MM.1S (cell line): ENCODE results near the gene OSBP2.

ENCODE experiments used
- DNase-seq: peaks from one replicate; pipeline ENCODE4 v3.0.0-alpha.2; 2015
- H2AFZ ChIP-seq: fragments of 300-600 bp; sonication (generic); 2 replicates; pipeline ENCODE4 v1.6.0; 2016; ENCODE audit warnings: antibody characterized with exemption, low read length
- H3F3A ChIP-seq: fragments of 300-600 bp; sonication (generic); 2 replicates; pipeline ENCODE4 v1.6.1; 2016; ENCODE audit warnings: mild to moderate bottlenecking, antibody characterized with exemption, low read length, moderate library complexity, mixed read lengths; ENCODE audit not compliant: insufficient read depth
- H3K27ac ChIP-seq: fragments of 300-600 bp; sonication (generic); 2 replicates; pipeline ENCODE4 v1.5.1; 2016; ENCODE audit warnings: mild to moderate bottlenecking, low read length
- H3K27me3 ChIP-seq: fragments of 300-600 bp; sonication (generic); replicated peaks from 2 replicates; pipeline ENCODE4 v1.6.0; 2016; ENCODE audit warnings: low read length; ENCODE audit not compliant: insufficient read depth
- H3K36me3 ChIP-seq: fragments of 300-600 bp; sonication (generic); replicated peaks from 2 replicates; pipeline ENCODE4 v1.6.1; 2016; ENCODE audit warnings: mild to moderate bottlenecking, low read length, mixed read lengths; ENCODE audit not compliant: insufficient read depth
- H3K4me1 ChIP-seq: fragments of 300-600 bp; sonication (generic); 2 replicates; pipeline ENCODE4 v1.6.1; 2016; ENCODE audit warnings: low read length, mixed read lengths
- H3K4me2 ChIP-seq: fragments of 300-600 bp; sonication (generic); 2 replicates; pipeline ENCODE4 v1.6.0; 2016; ENCODE audit warnings: low read depth, low read length
- H3K4me3 ChIP-seq: fragments of 300-600 bp; sonication (generic); 2 replicates; pipeline ENCODE4 v1.5.1; 2016; ENCODE audit warnings: low read length, mixed read lengths
- H3K79me2 ChIP-seq: fragments of 300-600 bp; sonication (generic); 2 replicates; pipeline ENCODE4 v1.6.1; 2016; ENCODE audit warnings: mixed run types, low read length, mixed read lengths
- H3K9ac ChIP-seq: fragments of 300-600 bp; sonication (generic); 2 replicates; pipeline ENCODE4 v1.6.1; 2016; ENCODE audit warnings: low read length, mixed read lengths
- H3K9me2 ChIP-seq: fragments of 300-600 bp; sonication (generic); replicated peaks from 2 replicates; pipeline ENCODE4 v1.6.1; 2016; ENCODE audit warnings: mild to moderate bottlenecking, low read length, mixed read lengths; ENCODE audit not compliant: insufficient read depth
- H3K9me3 ChIP-seq: fragments of 300-600 bp; sonication (generic); replicated peaks from 2 replicates; pipeline ENCODE4 v1.6.1; 2016; ENCODE audit warnings: mild to moderate bottlenecking, low read length, mixed read lengths; ENCODE audit not compliant: insufficient read depth
- H4K20me1 ChIP-seq: fragments of 300-600 bp; sonication (generic); 2 replicates; pipeline ENCODE4 v1.6.1; 2016; ENCODE audit warnings: mild to moderate bottlenecking, low read length, moderate library complexity, mixed read lengths; ENCODE audit not compliant: insufficient read depth
- CTCF ChIP-seq: fragments of 300-600 bp; sonication (generic); IDR thresholded peaks from 2 replicates; pipeline ENCODE4 v1.5.1; 2016; ENCODE audit warnings: antibody characterized with exemption, low read length, mixed read lengths
- EZH2 ChIP-seq: fragments of 300-600 bp; sonication (generic); optimal IDR thresholded peaks from 2 replicates; pipeline ENCODE3; 2017; ENCODE audit warnings: low read depth, mild to moderate bottlenecking, antibody characterized with exemption, low read length, mixed read lengths
- EZH2phosphoT487 ChIP-seq: fragments of 300-600 bp; sonication (generic); IDR thresholded peaks from 2 replicates; pipeline ENCODE4 v1.6.1; 2018; ENCODE audit warnings: antibody characterized with exemption, low read length

The OSBP2 gene

GRCh38 chr22:30887453-30887852 is 192.8 kb downstream of the OSBP2 start:
- Histone ChIP-seq H3K79me2 (no peaks in the 10 kb centered on the region), H3K9me3 (no peaks in the 10 kb centered on the region), H2AFZ (no peak overlapping the region), H3F3A (no peaks in the 10 kb centered on the region), H3K36me3 (no peaks in the 10 kb centered on the region), H3K27ac (no peak overlapping the region), H3K4me1 (no peaks in the 10 kb centered on the region), H3K27me3 (no peaks in the 10 kb centered on the region), H3K9ac (no peak overlapping the region), H3K4me2 (no peak overlapping the region), H4K20me1 (no peaks in the 10 kb centered on the region), H3K4me3 (no peak overlapping the region), H3K9me2 (no peaks in the 10 kb centered on the region)
- no peak for DNase-seq
- TF ChIP-seq CTCF (no peak), EZH2phosphoT487 (no peak), EZH2 (no peak)

GRCh38 chr22:30887861-30888260 is 193.2 kb downstream of the OSBP2 start:
- Histone ChIP-seq H3K9ac (no peak overlapping the region), H2AFZ (no peak overlapping the region), H3F3A (no peaks in the 10 kb centered on the region), H3K36me3 (no peaks in the 10 kb centered on the region), H3K9me2 (no peaks in the 10 kb centered on the region), H3K27me3 (no peaks in the 10 kb centered on the region), H3K4me1 (no peaks in the 10 kb centered on the region), H3K27ac (no peak overlapping the region), H4K20me1 (no peaks in the 10 kb centered on the region), H3K9me3 (no peaks in the 10 kb centered on the region), H3K4me3 (no peak overlapping the region), H3K4me2 (no peak overlapping the region), H3K79me2 (no peaks in the 10 kb centered on the region)
- TF ChIP-seq EZH2phosphoT487 (no peak), CTCF (no peak), EZH2 (no peak)
- DNase-seq = no peak

- TF ChIP-seq EZH2 (no peak), EZH2phosphoT487 (no peak), CTCF (no peak)
- H2AFZ ChIP-seq = no peak overlapping the region
- H3K4me1 ChIP-seq = no peaks in the 10 kb centered on the region
- no peaks in the 10 kb centered on the region for H4K20me1 ChIP-seq
- H3K36me3 ChIP-seq = no peaks in the 10 kb centered on the region
- no peak overlapping the region for H3K9ac ChIP-seq
- H3K79me2 ChIP-seq = no peaks in the 10 kb centered on the region
- no peak overlapping the region for H3K4me3 ChIP-seq
- no peaks in the 10 kb centered on the region for H3K9me3 ChIP-seq
- no peaks in the 10 kb centered on the region for H3F3A ChIP-seq
- H3K9me2 ChIP-seq = no peaks in the 10 kb centered on the region
- H3K4me2 ChIP-seq = no peak overlapping the region
- DNase-seq = no peak
- H3K27ac ChIP-seq = no peak overlapping the region
- no peaks in the 10 kb centered on the region for H3K27me3 ChIP-seq
Observed at GRCh38 chr22:30889268-30889995, 194.8 kb downstream of the OSBP2 start.
